HS-27A (cell line): ENCODE data around the gene RLN3.

ENCODE experiments used
- DNase-seq: peaks from one replicate; pipeline ENCODE4 v3.0.0-alpha.2; 2012; ENCODE audit warnings: low read depth, missing footprints

Gene RLN3

GRCh38 chr19:14027856-14028450 is at the start of gene RLN3:
Gene RLN3 (plus strand): TSS chr19:14028148. CDS start chr19:14028205, 57 bp downstream.
- DNase-seq: no peak

- DNase-seq: no peak
These were observed 49.4 kb upstream of the RLN3 start for GRCh38 chr19:13978351-13979243.

- no peak for DNase-seq
These were observed 48.7 kb upstream of the RLN3 start for GRCh38 chr19:13979244-13979615.

- DNase-seq: no peak
These were observed 48.3 kb upstream of the RLN3 start for GRCh38 chr19:13979686-13980085.

GRCh38 chr19:13980340-13980739 is 47.6 kb upstream of the RLN3 start:
- DNase-seq: no peak

GRCh38 chr19:13981021-13981420 is 46.9 kb upstream of the RLN3 start:
- DNase-seq: no peak

GRCh38 chr19:13981467-13981866 is 46.5 kb upstream of the RLN3 start:
- no peak for DNase-seq

- DNase-seq: no peak
These were observed 45.9 kb upstream of the RLN3 start for GRCh38 chr19:13981988-13982501.

GRCh38 chr19:13982773-13983172 is 45.2 kb upstream of the RLN3 start:
- DNase-seq: no peak

- DNase-seq: no peak
These were observed 44.6 kb upstream of the RLN3 start for GRCh38 chr19:13983213-13983889.

GRCh38 chr19:13984186-13984585 is 43.8 kb upstream of the RLN3 start:
- DNase-seq: no peak

- DNase-seq: no peak
These were observed 42.8 kb upstream of the RLN3 start for GRCh38 chr19:13984875-13985741.

- no peak for DNase-seq
These were observed 42.1 kb upstream of the RLN3 start for GRCh38 chr19:13985771-13986347.

- DNase-seq: no peak
These were observed 41.5 kb upstream of the RLN3 start for GRCh38 chr19:13986348-13986904.

GRCh38 chr19:13987101-13987890 is 40.7 kb upstream of the RLN3 start:
- no peak for DNase-seq

GRCh38 chr19:13989487-13989886 is 38.5 kb upstream of the RLN3 start:
- no peak for DNase-seq

- DNase-seq: no peak
These were observed 37.9 kb upstream of the RLN3 start for GRCh38 chr19:13990085-13990484.

- DNase-seq: no peak
These were observed 35.9 kb upstream of the RLN3 start for GRCh38 chr19:13992025-13992424.

- no peak for DNase-seq
These were observed 34.2 kb upstream of the RLN3 start for GRCh38 chr19:13993590-13994300.
